GM10266 (cell line): Measurements from ENCODE around the gene MRM2.

Experiments
- DNase-seq: peaks from one replicate; pipeline ENCODE4 v3.0.0; 2012; ENCODE audit errors: extremely low spot score
- TF ChIP-seq, protein P1 (sequence below): IDR thresholded peaks from 2 replicates; pipeline ENCODE4 v1.5.1; 2012; ENCODE audit warnings: mild to moderate bottlenecking, low read depth; ENCODE audit not compliant: control insufficient read depth, insufficient read depth; ENCODE audit errors: missing control alignments

Gene MRM2

DNA sequence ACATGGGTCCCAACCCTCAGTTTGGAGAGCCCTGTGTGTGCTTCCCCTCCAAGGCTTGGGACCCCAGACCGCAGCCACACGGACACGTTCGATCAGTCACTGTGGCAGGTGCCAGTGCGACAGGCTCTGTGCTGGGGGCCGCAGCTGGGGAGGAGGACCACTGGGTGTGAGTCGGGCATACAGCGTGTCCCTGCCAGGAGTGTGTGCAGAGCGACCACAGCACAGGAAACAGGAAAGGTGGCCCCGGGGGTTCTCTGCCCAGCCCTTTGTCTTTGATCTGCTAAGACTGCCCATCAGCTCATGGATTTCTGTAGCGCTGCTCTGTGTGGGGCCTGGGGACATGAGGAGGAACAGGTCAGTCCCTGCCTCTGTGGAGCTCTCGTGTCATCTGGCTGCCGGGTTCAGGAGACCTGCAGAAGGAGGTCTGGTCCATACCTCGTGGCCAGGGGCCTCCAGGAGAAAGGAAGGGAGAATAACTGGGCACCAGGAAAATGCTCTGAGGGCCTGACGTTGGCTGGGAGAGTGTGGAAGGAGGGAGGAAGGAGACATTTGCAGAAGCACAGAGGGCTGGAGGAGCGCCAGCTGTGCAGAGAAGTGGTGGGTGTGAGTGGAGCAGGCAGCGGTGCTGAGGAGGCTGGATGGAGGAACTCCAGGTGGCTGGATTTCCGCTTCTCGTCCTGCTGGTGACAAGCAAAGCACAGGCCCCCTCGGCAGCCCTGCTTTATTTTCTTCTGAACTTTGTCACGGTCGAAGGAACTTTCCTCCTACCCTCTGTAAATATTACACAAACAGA lies 4.1 kb upstream of the MRM2 start:
- TF ChIP-seq, protein P1, sequence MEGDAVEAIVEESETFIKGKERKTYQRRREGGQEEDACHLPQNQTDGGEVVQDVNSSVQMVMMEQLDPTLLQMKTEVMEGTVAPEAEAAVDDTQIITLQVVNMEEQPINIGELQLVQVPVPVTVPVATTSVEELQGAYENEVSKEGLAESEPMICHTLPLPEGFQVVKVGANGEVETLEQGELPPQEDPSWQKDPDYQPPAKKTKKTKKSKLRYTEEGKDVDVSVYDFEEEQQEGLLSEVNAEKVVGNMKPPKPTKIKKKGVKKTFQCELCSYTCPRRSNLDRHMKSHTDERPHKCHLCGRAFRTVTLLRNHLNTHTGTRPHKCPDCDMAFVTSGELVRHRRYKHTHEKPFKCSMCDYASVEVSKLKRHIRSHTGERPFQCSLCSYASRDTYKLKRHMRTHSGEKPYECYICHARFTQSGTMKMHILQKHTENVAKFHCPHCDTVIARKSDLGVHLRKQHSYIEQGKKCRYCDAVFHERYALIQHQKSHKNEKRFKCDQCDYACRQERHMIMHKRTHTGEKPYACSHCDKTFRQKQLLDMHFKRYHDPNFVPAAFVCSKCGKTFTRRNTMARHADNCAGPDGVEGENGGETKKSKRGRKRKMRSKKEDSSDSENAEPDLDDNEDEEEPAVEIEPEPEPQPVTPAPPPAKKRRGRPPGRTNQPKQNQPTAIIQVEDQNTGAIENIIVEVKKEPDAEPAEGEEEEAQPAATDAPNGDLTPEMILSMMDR, result no peak
- DNase-seq, result no peak

DNA sequence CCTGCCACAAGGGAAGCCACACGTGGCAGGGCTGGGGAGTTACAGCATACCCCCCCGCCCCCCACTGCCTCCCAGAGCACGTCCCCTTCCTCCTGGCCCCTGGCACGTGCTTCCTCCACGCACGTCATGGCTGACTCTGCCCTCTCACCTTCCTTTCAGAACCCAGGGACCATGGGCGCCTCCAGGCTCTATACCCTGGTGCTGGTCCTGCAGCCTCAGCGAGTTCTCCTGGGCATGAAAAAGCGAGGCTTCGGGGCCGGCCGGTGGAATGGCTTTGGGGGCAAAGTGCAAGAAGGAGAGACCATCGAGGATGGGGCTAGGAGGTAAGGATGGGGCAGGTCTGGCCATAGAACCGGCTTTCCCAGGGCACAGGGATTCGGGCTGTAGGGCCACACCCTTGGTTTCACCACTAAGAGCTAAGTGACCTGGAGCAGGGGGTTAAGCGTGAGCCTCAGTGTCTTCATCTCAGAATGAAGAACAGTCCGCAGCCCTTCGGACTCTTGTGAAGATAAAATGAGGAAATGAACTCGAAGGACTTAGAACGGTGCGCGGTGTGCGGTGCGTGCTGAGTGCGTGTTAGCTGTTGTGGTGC lies 2.5 kb upstream of the MRM2 start:
- no peak for DNase-seq
- TF ChIP-seq, protein P1, result no peak

DNA sequence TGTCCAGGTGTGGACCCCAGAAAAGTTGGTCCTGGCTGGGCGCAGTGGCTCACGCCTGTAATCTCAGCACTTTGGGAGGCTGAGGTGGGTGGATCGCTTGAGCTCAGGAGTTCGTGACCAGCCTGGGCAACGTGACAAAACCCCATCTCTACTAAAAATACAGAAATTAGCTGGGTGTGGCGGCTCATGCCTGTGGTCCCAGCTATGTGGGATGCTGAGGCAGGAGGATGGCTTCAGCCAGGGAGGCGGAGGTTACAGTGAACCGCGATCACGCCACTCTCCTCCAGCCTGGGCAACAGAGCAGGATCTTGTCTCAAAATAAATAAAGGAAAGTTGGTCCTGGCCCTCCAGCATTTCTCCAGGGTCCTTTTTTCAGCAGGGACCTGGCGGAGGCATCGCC lies 1.5 kb upstream of the MRM2 start:
- TF ChIP-seq, protein P1, result no peak
- no peak for DNase-seq

DNA sequence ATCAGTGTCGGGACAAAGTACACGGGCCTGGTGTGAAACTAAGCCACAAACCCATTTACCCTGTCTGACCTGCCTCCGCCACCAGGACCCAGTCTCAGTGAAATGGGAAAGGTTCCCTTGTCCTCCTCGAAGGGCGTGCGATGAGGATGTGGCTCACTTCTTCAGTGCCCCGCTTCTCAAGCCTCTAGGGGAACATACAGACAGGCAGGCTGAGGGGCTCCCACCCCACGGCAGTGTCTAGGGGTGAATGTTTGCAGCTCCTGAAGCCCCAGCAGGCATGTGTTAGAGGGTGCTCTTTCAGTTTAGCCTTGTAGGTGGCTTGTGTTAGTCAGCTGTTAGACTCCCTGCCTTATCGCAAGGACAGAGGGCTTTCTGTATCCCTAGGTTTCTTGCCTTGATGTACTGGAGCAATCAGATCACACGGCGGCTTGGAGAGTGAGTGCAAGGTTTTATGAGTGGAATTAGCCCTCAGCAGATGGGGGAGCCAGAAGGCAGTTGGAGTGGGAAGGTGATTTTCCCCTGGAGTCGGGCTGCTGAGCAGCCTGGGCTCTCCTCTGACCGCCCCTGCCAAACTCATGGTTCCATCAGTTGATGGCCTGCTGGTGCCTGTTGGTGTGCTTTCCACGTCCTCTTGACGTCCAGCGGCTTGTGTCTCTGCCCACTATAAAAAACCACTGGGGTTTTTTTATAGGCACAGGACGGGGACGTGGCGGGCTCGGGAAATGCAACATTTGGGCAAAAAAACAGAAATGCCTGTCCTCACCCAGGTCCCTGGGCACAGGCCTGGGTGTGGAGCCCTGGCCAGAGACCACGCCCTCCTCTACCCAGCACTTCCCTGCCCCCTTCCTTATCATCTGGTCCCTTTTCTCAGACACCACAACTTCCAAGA lies 780 bp upstream of the MRM2 start:
- TF ChIP-seq, protein P1, result no peak
- DNase-seq, result no peak

DNA sequence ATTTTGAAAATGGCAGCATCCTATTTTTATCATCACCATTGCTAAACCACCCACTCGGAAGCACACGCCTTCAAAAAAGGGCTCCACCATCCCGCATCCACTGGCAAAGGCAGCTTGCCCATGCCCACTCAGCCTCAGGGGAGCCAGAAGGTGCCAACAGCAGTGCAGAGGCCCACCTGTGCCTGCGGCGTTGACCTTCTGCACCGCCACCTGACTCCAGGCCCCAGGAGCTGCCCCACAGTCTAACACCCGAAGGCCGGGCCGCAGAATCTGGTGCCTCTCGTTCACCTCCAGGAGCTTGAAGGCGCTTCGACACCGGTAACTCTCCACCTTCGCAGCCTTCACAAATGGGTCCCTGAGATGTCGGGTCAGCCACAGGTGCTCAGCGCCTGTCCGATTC lies 2.8 kb downstream of the MRM2 start:
- no peak for DNase-seq
- TF ChIP-seq, protein P1, result no peak

DNA sequence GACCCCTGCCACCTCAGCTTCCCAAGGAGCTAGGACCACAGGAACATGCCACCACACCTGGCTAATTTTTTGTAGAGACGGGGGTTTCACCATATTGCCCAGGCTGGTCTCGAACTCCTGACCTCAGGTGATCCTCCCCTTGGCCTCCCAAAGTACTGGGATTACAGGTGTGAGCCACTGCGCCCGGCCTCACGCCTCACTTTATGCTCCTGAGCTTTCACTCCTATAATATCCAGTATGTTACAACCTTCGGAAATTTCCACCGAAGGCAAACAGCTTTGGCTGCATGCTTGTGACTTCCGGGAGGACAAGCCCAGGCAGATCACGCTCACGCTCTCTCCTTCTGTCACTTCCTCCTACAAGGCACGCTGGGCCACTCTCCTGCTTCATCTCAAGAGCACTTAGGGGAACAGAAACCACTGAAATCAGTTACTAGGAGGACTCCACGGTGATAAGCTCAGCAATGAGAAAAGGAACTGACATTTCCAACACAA lies 4.8 kb downstream of the MRM2 start:
- TF ChIP-seq, protein P1, result no peak
- DNase-seq, result peak; percentile 89

DNA sequence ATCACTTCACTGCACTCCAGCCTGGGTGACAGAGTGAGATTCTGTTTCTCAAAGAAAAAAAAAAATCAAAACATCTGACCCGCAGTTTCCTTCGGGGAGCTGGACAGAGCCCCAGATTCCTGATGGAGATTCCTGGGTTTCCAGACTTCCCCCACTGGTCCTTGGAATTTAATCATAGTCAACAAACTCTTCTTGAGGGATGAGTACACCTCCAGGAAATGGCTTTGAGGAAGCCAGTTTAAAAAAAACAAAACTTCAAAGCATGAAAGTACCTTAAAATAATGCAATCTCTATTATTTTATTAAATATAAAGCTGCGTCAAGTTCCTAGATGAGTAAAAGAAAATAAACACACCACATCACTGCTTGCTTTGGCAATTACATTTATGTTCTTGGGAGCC lies 8.1 kb downstream of the MRM2 start:
- no peak for DNase-seq
- TF ChIP-seq, protein P1, result no peak
